HT1080 (cell line): ENCODE measurements around the gene METTL27. TPM values are rescaled to one million over a fixed set of nuclear protein-coding genes. Genes with fewer than 3 reads are reported as not detected.
A peak's percentile ranks its signal among the peaks of the same experiment; 100 is the strongest.
"Not testable (repeated sequence)": the region's sequence is repeated elsewhere in the genome, so short reads cannot be mapped to it uniquely, and the experiment has no call there.

Source experiments
- DNase-seq: peaks from one replicate; pipeline ENCODE4 v3.0.0-alpha.2; 2015; ENCODE audit warnings: low read depth
- total RNA-seq: library from RNA; depleted of rRNA; stranded (reverse); fragments of >200 nt; shearing (Covaris generic); gene quantifications from 2 replicates; pipeline ENCODE4 v1.2.3, GENCODE V29; 2014

METTL27 gene
- total RNA-seq, 1 experiment from 2014 or later: 22.2 TPM

DNA sequence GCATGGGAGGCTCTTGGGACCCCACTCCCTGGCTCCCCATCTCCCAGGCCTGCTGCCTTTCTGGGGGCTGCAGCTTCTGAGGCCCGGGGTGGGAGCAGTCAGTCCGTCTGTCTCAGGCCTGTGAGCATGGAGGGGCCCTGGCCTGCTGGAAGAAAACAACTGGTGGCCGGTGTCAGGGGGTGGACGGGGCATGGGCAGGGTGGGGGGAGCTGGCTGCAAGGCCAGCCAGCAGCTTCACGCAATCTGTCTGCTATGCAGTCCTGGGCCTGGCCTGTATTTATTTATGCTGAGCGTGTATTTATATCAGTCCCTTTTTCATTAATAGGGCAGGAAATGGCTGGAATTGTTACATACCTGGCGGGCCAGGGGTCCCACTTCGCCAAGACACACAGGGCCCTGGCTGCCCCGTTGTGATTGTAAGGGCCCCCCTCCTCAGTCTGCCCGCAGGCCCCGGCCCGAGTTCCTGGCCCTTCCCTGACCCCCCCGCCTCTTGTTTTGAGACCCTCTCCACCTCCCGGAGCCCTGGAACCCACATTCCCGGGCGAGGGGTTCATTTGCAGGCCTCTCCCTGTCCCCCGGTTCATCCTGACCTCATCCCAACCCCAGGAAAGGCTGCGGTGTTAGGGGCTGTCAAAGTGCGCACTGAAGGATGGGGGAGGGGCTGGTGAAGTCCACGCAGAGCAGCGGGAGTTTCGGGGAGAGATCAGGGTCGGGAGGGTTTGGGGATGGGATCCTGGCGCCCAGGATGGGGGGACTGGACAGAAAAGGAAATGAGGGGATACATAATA, 26.9 kb upstream of the METTL27 start:
- DNase-seq: no peak

DNA sequence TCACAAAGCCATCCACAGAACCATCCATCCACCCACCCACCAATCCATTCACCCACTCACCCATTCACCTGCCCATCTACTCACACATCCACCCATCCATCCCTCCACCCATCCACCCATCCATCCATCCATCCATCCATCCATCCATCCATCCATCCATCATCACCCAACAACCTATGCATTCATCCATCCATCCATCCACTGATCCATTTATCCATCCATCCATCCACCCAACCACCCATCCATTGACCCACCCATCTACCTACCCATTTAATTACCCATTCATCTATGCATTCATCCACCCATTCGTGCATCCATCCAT, 24.1 kb upstream of the METTL27 start:
- no peak for DNase-seq

DNA sequence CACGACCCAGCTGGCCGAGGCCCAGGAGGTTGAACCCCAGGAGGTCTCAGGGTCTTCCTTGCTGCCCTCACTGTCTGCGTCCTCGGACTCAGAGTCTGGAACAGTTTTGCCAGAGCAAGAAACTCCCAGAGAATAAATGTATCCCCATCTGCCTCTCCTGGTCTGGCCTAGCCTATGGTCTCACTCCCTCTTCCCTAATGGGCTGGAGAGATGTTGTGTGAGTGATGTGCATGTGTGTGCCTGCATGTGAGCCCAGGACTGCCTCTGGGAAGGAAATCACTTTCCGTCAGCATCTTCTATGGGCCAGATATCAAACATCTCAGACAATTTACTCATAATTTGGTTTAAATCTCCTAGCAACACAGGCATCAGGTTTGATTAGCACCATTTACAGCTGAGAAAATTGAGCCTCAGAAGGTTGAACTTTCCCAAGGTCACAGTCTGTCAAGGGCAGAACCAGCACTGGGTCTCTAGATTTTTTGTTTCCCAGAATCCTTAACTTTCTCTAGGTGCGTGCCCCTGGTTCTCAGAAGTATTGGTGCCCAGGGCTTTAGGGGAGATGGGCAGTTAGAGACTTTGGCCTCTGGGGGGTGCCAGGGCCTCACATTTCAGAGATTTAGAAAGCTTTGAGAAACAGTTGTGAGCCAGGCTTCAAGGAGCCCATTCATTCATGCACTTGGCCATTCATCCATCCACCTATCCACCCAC, 23.6 kb upstream of the METTL27 start:
- DNase-seq: peak; percentile 44

DNA sequence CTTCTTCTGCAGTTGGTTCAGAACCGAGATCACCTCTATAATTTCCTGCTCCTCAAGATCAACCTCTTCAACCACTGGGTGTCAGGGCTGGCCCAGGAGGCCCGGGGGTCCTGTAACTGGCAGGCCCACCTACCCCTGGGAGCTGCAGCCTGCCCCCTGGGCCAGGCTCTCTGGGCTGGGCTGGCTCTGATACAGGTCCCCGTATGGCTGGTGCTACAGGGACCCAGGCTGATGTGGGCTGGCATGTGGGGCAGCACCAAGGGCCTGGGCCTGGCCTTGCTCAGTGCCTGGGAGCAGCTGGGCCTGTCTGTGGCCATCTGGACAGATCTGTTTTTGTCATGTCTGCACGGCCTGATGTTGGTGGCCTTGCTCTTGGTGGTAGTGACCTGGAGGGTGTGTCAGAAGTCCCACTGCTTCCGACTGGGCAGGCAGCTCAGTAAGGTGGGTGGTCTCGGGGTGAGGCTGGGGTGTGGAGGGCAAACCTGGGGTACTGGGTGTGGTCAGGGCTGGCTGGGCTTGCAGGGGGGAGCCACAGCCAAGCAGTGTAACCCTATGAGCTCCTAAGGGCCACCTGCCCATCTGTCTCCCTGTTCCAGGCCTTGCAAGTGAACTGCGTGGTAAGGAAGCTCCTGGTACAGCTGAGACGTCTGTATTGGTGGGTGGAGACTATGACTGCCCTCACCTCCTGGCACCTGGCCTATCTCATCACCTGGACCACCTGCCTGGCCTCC, 22.8 kb upstream of the METTL27 start:
- no peak for DNase-seq

DNA sequence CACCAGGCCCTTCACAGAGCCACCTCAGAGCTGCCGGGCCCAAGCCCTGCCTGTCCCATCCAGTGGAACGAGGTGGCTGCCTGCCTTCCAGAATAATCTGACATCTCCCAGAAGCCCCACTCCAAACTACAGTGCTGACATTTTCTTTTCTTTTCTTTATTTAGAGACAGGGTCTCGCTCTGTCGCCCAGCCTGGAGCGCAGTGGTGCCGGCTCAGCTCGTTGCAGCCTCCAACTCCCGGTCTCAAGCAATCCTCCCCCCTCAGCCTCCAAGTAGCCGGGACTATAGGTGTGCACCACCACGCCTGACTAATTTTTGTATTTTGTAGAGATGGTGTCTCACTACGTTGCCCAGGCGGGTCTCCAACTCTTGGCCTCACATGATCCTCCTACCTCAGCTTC, 19.0 kb upstream of the METTL27 start:
- no peak for DNase-seq

DNA sequence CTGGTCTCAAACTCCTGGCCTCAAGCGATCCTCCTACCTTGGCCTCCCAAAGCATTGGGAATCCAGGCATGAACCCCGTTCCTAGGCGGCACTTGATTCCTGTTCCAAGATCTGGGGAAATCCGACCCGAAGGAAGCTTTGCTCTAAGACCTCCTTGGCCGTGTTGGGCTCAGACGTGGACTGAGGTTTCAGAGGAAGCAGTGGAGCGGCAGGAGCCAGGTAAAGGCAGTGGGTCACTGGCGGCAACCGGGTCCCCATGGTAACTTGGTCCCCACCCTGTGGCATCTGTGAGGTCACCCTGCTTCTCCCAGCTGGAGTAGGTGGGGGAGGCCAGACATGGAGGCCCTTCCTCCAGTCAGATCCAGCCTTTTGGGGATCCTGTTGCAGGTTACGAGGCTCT, 18.5 kb upstream of the METTL27 start, which contains the start of gene TMEM270:
TSS of gene TMEM270 (plus strand) at position 301 of the 400 bp plus-strand sequence. CDS start at position 337, 36 bp downstream.
- no peak for DNase-seq

DNA sequence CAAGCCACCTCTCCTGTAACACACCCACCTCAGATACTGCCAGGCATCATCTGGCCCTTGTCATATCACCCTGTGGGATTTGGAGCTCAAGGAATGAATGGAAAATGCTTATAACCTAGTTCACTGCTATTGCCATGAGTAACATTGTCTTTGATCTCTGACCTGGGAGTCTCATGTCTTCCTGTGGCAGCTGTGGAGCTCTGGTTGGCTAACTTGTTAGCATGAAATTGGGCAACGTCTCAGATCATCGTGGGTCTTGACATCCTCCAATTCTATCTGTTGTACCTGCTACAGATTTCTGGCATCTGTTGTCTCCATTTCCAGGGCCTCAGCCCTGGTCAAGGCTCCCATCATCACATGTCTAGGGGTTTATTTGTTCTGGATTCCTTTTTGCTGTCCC, 16.5 kb upstream of the METTL27 start:
- no peak for DNase-seq

DNA sequence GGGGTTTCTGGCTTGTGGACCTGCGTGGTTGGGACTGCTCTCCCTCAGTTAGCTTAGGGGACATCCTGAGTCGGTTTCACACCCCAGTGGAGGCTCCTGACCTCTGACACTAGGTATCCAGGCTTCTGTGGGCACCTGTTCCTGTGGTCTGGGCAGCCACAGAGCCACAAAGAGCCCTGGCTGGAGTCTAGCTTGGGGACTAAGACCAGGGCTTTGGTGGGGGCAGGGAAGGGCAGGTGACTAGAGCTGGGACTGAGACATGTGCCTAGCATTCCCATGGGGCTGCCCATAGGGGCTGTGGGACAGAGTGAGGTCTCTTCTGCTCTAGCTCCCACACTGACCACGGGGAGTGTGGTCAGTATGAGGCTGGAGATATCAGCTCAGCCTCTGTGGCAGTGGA, 14.6 kb upstream of the METTL27 start:
- no peak for DNase-seq

DNA sequence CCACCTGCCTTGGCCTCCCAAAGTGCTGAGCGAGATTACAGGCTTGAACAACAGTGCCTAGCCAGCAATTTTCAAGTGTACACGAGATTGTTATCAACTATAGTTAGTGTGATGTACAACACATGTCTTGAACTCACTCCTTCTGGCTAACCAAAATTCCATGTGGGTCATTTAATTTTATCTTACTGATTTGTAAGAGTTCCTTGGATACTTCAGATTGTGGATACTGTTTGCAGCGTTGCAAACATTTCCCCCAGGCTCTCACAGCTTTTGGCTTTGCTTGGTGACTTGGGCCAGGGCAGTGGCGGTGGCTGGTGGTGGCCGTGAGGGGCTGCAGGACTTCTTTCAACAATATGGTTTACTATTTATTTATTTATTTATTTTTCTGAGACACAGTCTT, 10.2 kb upstream of the METTL27 start:
- DNase-seq: no peak

DNA sequence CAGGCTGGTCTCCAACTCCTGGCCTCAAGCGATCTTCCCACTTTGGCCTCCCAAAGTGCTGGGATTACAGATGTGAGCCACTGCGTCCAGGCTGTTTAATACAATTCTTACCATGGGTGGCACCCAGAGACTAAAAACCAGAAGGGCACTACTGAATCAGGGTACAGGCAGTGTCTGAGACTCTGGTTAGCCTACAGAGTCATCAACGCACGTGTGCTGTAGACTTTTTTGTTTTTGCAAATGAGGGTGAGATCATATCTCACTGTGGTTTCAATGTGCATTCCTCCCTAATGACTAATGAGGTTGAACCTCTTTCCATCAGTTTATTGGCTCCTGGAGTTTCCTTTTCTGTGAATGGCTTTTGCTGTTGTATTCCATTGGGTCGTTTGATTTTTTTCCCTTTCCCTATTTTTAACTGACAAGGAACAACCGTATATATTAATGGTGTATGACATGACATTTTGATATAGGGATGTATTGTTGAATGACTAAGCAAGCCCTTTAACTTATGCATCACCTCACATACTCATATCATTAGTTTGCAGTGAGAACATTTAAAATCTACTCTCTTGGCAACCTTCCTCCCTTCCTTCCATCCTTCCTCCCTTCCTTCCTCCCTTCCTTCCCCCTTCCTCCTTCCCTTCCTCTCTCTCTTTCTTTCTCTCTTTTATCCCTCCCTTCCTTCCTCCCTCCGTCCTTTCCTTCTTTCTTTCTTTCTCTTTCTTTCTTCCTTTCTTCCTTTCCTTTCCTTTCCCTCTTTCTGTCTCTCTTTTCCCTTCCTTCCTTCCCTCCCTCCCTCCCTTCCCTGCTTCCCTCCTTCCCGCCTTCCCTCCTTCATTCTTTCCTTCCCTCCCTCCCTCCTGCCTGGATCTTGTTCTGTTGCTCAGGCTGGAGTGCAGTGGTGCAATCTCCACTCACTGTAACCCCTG, 9.4 kb upstream of the METTL27 start:
- DNase-seq: peak; percentile 100

DNA sequence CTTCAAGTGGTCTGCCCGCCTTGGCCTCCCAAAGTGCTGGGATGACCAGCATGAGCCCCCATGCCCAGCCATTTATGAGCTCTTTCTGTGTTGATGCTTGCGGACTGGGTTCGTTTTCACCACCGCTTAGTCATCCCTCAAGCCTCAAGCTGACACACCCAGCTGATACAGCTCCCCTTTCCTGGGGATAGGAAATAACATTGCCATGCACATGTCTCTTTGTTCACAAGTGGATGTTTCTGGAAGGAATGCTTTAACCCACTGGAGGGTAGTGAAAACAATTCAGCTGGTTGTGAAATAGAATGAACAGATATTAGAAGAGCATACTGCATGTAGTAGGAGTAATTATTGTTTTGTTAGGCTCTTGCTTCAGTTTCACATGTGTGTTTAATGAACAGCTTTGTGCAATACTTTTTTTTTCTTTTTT, 8.5 kb upstream of the METTL27 start:
- DNase-seq: peak; percentile 95

DNA sequence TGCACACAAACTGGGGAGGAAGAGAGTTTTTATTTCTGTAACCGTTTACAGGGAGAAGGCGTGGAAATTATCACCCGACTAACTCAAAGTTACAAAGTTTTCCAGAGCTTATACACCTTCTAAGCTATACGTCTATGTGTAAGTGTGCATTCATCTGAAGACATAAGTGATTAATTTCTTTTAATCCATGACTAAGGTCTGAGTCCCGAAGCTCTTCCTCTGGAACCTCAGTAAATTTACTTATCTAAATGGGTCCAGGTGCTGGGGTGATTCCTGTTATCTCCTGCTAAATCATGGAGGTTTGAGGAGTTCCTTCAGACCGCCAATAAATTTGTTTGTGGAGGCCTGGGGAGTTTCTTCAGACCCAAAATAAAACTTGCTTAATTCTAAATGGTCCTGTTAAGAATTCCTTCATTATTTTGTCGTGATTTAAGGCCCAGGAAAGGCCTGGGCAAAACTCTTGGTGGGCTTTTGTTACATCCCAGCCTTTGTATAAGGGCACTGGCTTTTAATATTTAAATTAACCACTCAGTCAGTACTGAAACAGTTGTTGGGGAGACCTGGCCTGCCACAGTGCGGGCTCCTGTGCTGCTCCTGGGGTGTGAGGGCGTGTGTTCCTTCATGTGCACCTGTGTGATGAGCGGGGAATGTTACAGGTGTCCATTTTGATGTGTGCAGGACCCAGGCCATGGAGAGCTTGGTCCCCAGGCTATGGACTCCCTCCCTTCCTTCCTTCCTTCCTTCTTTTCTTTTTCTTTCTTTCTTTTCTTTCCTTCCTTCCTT, 5.8 kb upstream of the METTL27 start:
- no peak for DNase-seq

DNA sequence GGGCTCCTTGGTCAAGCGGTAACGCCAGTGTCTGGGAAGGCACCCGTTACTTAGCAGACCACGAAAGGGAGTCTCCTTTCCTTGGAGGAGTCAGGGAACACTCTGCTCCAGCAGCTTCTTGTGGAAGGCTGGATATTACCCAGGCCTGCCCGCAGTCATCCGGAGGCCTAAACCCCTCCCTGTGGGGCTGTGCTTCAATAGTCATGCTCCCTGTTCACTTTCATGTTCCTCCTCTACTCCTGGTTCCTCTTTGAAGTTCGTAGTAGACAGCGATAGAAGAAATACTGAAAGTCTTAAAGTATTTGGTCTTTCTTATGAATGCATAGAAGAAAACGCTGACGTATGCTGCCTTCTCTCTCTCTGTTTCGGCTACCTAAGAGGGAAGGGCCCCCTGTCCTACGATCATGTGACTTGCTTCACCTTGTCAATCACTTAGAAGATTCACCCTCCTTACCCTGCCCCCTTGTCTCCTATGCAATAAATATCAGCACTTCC, 3.4 kb upstream of the METTL27 start:
- not testable (repeated sequence) for DNase-seq

DNA sequence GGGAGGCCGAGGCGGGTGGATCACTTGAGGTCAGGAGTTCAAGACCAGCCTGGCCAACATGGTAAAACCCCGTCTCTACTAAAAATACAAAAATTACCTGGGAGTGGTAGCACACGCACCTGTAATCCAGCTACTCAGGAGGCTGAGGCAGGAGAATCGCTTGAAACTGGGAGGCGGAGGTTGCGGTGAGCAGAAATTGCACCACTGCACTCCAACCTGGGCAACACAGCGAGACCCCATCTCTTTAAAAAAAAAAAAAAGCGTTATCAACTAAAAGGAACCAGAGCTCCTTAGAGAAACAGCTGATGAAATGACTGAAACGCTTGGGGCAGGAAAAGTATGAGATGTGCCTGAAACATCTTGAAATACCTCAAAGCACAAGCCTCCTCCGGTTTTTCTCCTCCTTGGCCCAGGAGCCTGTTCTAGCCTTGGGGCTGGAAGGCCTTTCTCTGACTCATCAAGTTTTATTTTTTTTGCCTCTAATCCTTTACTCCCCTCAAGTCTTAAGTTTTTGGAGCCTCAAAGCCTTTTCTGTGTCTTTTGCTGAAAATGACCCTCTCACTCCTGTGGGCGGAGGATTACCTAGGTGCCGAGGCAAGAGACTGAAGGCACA, 2.6 kb upstream of the METTL27 start:
- peak; percentile 46 for DNase-seq

DNA sequence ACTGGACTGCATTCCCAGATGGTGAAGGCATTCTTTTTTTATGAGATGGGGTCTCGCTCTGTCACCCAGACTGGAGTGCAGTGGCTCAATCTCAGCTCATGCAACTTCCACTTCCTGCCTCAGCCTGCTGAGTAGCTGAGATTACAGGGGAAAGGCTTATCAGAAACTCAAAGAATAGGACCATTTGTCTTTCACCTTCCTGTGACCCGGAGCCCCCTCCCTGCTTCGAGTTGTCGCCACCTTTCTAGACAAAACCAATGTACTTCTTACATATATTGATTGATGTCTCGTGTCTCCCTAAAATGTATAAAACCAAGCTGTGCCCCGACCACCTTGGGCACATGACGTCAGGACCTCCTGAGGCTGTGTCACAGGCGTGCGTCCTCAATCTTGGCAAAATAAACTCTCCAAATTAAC, 1.8 kb upstream of the METTL27 start:
- DNase-seq: no peak

DNA sequence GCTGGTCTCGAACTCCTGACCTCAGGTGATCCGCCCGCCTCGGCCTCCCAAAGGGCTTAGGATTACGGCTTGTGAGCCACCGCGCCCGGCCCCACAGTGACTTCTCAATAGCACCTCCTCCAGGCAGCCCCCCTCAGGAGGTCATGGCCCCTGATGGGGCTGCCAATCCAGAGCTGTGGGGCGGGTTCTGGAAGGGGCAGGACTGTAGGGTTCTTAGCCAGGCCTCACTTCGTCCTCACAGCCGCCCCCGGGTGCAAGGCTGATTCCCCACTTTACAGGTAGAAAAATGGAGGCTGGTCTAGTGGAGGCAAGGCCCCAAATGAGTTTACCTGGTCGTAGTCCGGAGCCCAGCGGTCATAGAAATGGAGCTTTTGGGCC, 638 bp downstream of the METTL27 start:
- DNase-seq: peak; percentile 45

DNA sequence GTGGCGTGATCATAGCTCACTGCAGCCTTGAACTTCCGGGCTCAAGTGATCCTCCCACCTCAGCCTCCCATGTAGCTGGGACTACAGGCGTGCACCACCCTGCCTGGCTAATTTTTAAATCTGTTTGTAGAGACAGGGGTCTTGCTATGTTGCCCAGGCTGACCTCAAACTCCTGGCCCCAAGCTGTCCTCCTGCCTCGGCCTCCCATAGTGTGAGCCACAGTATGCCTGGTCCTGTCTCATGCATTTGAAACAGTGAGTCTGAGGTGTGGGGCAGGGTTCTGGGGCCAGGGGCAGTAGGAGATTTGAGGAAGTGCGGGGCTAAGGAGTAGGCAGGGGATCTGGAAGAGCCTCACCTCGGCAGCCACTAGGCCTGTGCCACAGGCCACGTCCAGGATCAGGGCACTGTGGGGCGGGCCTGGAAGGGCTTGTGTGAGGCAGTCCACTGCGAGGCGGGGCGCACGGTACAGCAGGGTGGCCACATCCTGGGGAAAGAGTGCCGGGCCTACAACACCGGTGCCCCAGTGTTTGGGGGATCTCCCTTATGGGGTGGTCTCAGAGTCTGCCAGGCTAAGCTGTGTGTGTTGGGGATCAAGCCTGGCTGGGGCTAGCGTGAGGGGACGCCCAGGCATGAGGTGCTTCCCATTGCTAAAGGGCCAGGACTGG, 1.5 kb downstream of the METTL27 start:
- no peak for DNase-seq

DNA sequence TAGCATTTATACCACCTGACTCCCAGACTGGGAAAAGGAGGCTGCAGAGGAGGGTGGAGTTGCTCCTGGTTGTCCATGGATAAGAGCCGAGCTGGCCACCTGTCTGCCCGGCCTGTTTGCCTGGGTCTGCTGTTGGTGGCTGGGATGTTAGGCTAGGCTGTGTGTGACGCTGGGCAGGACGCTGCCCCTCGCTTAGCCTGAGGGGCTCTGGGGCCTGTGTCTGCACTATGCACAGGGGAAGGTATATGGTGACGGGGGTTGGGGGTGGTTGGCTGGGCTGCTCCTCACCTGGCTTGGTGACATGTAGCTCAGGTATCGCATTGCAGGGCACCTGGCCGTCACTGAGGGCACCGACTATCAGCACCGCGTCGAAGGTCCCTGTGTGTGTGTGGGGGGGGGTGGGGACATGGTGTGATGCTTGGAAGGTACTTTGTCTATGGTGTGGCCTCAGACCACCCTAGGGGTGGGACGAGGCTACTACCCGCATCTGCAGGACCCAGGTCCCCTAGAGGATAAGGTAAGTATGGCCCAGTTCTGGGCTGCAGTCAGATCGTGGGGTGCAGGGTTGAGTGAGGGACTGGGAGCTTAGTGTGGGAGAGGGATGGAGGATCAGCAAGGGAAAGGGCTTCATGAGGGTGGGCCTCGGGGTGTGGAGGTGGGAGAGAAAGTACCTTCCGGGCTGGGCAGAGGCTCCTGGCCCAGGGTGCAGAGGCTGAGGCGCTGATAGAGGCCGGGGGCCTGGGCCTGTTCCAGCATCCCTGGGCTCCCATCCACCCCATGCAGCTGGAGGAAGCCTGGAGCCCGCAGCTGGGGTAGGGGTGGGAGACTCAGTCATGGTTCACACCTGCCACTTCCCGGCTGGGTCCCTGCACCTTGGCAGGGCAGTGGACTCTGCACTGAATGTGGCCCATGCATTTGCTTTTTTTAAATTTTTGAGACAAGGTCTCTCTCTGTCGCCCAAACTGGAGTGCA, 2.3 kb downstream of the METTL27 start:
- DNase-seq: no peak
